Measurements from ENCODE around the gene NCOA3. TPM values are rescaled to one million over a fixed set of nuclear protein-coding genes. Genes with fewer than 3 reads are reported as not detected.

The NCOA3 gene
- total RNA-seq, 1 donor from 2014 or later: 42.8 TPM

GRCh38 chr20:47680804-47681529, 179.3 kb downstream of the NCOA3 start:
- Mint-ChIP-seq H3K9me3 (ENCODE audit: low read depth) (no peaks in the 10 kb centered on the region), H3K27ac (no peak overlapping the region), H3K36me3 (ENCODE audit: insufficient read depth) (peaks cover 6% of the 10 kb centered on the region), H3K4me3 (ENCODE audit: low read depth) (no peak overlapping the region), H3K27me3 (no peaks in the 10 kb centered on the region), H3K4me1 (ENCODE audit: low read depth) (no peaks in the 10 kb centered on the region)
- TF ChIP-seq CTCF (IDR thresholded peaks at IDR 0.05; ENCODE audit: unreplicated experiment): no peak
- no peak for DNase-seq (ENCODE audit: low spot score, unreplicated experiment)

- no peak for TF ChIP-seq CTCF (IDR thresholded peaks at IDR 0.05; ENCODE audit: unreplicated experiment)
- Mint-ChIP-seq H3K27ac (no peak overlapping the region), H3K4me1 (ENCODE audit: low read depth) (no peaks in the 10 kb centered on the region), H3K4me3 (ENCODE audit: low read depth) (no peak overlapping the region), H3K9me3 (ENCODE audit: low read depth) (no peaks in the 10 kb centered on the region), H3K27me3 (no peaks in the 10 kb centered on the region), H3K36me3 (ENCODE audit: insufficient read depth) (peaks cover 6% of the 10 kb centered on the region)
- DNase-seq (ENCODE audit: low spot score, unreplicated experiment): no peak
Measured at GRCh38 chr20:47682028-47682783, 180.5 kb downstream of the NCOA3 start.

- no peak for DNase-seq (ENCODE audit: low spot score, unreplicated experiment)
- no peak overlapping the region for H3K27ac Mint-ChIP-seq
- H3K4me1 Mint-ChIP-seq (ENCODE audit: low read depth): no peaks in the 10 kb centered on the region
- H3K36me3 Mint-ChIP-seq (ENCODE audit: insufficient read depth): peaks cover 6% of the 10 kb centered on the region
- no peak overlapping the region for H3K4me3 Mint-ChIP-seq (ENCODE audit: low read depth)
- no peaks in the 10 kb centered on the region for H3K27me3 Mint-ChIP-seq
- no peaks in the 10 kb centered on the region for H3K9me3 Mint-ChIP-seq (ENCODE audit: low read depth)
- TF ChIP-seq CTCF (IDR thresholded peaks at IDR 0.05; ENCODE audit: unreplicated experiment): no peak
Measured at GRCh38 chr20:47682916-47683315, 181.2 kb downstream of the NCOA3 start.

GRCh38 chr20:47684306-47685080, 182.8 kb downstream of the NCOA3 start:
- no peak for DNase-seq (ENCODE audit: low spot score, unreplicated experiment)
- H3K4me1 Mint-ChIP-seq (ENCODE audit: low read depth): no peaks in the 10 kb centered on the region
- no peak for TF ChIP-seq CTCF (IDR thresholded peaks at IDR 0.05; ENCODE audit: unreplicated experiment)
- peaks cover 4% of the 10 kb centered on the region for H3K36me3 Mint-ChIP-seq (ENCODE audit: insufficient read depth)
- no peaks in the 10 kb centered on the region for H3K9me3 Mint-ChIP-seq (ENCODE audit: low read depth)
- no peak overlapping the region for H3K27ac Mint-ChIP-seq
- H3K27me3 Mint-ChIP-seq: no peaks in the 10 kb centered on the region
- no peak overlapping the region for H3K4me3 Mint-ChIP-seq (ENCODE audit: low read depth)

- Mint-ChIP-seq H3K4me1 (ENCODE audit: low read depth) (no peaks in the 10 kb centered on the region), H3K27me3 (no peaks in the 10 kb centered on the region), H3K36me3 (ENCODE audit: insufficient read depth) (peaks cover 4% of the 10 kb centered on the region), H3K4me3 (ENCODE audit: low read depth) (no peak overlapping the region), H3K9me3 (ENCODE audit: low read depth) (no peaks in the 10 kb centered on the region), H3K27ac (no peak overlapping the region)
- TF ChIP-seq CTCF (IDR thresholded peaks at IDR 0.05; ENCODE audit: unreplicated experiment): no peak
- no peak for DNase-seq (ENCODE audit: low spot score, unreplicated experiment)
Measured at GRCh38 chr20:47686545-47686944, 184.9 kb downstream of the NCOA3 start.
